Measurements from ENCODE around the gene RHOB.
"Not testable (repeated sequence)": the region's sequence is repeated elsewhere in the genome, so short reads cannot be mapped to it uniquely, and the experiment has no call there.

The RHOB gene

DNA sequence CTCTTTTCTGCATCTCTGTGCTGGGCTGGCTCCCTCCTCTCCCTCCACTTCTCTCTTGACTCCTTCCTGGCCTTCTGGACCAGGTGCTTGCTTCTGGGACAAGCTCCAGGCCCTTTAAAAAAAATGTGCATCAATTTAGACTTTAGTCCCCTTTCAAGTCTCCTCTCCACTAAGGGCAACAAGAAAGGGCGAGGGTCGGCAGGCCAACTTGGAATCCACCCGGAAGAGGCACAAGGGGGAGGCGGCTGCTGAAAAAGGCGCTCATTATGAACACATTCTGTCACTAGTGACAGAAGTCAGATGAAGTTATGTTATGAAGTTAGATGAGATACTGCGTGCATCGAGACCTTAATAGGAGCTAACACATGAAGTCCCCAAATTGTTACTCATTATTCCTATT, 13.6 kb upstream of the RHOB start:
- TF ChIP-seq, protein P1, sequence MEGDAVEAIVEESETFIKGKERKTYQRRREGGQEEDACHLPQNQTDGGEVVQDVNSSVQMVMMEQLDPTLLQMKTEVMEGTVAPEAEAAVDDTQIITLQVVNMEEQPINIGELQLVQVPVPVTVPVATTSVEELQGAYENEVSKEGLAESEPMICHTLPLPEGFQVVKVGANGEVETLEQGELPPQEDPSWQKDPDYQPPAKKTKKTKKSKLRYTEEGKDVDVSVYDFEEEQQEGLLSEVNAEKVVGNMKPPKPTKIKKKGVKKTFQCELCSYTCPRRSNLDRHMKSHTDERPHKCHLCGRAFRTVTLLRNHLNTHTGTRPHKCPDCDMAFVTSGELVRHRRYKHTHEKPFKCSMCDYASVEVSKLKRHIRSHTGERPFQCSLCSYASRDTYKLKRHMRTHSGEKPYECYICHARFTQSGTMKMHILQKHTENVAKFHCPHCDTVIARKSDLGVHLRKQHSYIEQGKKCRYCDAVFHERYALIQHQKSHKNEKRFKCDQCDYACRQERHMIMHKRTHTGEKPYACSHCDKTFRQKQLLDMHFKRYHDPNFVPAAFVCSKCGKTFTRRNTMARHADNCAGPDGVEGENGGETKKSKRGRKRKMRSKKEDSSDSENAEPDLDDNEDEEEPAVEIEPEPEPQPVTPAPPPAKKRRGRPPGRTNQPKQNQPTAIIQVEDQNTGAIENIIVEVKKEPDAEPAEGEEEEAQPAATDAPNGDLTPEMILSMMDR (IDR thresholded peaks at IDR 0.05; ENCODE audit: control extremely low read depth, extremely low read depth, low read depth, missing control alignments), result no peak
- POLR2A ChIA-PET, result interaction anchor here (2.7 kb wide), 1 partner anchor 14 kb away, joined by 21 read pairs; the partner anchor contains the start of gene RHOB
- no peak for DNase-seq (ENCODE audit: extremely low spot score)
- CTCF ChIA-PET, result interaction anchor here (1.0 to 1.8 kb wide), 5 partner anchors 9 to 173 kb away, joined by 3 to 4 read pairs (median 3); partner anchors contain the start of gene RHOB

GRCh38 chr2:20433946-20434553, 12.8 kb upstream of the RHOB start:
- DNase-seq (ENCODE audit: extremely low spot score), result no peak
- CTCF ChIA-PET, result interaction anchor here (1.4 to 1.8 kb wide), 3 partner anchors 8 to 12 kb away, joined by 3 to 4 read pairs (median 4); partner anchors contain the start of gene RHOB
- TF ChIP-seq, protein P1 (IDR thresholded peaks at IDR 0.05; ENCODE audit: control extremely low read depth, extremely low read depth, low read depth, missing control alignments), result no peak
- POLR2A ChIA-PET, result interaction anchor here (0.6 kb wide), 1 partner anchor 13 kb away, joined by 4 read pairs; no protein-coding TSS in a partner anchor

DNA sequence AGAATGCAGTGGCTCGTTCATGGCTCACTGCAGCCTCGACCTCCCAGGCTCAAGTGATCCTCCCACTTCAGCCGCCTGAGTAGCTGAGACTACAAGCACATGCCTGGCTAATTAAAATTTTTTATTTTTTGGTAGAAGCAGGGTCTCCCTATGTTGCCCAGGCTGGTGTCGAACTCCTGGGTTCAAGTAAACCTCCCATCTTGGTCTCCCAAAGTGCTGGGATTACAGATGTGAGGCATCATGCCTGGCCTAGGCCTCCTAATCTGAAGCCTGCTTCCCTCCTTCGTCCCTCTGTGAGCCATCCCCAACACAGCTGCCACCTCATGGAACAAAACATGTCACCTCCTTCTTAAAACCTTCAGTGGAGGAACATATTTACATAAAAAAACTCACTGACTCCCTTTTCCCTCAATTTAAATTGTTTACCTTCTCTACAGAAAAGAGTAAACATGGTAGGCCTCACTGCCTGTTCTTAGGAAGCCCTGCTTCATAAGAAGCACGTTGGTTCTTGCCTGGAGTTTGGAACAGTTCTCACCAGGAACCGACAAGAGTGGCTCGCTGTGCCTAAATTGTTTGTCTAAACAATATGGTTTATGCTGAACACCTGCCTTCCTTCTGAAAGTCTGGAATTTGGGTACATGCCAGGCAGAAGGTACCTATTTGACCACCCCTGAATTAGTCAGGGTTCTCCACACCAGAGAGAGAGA, 12.1 kb upstream of the RHOB start:
- no peak for DNase-seq (ENCODE audit: extremely low spot score)
- TF ChIP-seq, protein P1 (IDR thresholded peaks at IDR 0.05; ENCODE audit: control extremely low read depth, extremely low read depth, low read depth, missing control alignments), result no peak
- CTCF ChIA-PET, result interaction anchor here (8.0 kb wide), 1 partner anchor 200 kb away, joined by 58 read pairs; no protein-coding TSS in a partner anchor
- POLR2A ChIA-PET, result interaction anchor here (1.1 kb wide), 1 partner anchor 12 kb away, joined by 7 read pairs; the partner anchor contains the start of gene RHOB

DNA sequence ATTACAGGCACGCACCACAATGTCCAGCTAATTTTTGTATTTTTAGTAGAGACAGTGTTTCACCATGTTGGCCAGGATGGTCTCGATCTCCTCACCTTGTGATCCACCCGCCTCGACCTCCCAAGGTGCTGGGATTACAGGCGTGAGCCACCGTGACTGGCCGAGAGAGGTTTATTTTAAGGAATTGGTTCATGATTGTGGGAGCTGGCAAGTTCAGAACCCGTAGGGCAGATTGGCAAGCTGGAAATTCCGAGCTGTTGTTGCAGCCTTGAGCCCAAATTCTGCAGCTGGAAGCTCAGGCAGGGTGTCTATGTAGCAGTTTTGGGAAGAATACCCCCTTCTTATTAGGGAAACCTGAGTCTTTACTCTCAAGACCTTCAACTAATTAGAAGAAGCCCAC, 11.4 kb upstream of the RHOB start:
- ChIA-PET CTCF (interaction anchor here (2.6 to 8.0 kb wide), 3 partner anchors 24 to 206 kb away, joined by 19 to 101 read pairs (median 58); no protein-coding TSS in a partner anchor), POLR2A (interaction anchor here (1.1 kb wide), 1 partner anchor 12 kb away, joined by 7 read pairs; the partner anchor contains the start of gene RHOB)
- not testable (repeated sequence) for DNase-seq (ENCODE audit: extremely low spot score)

- TF ChIP-seq, protein P1 (IDR thresholded peaks at IDR 0.05; ENCODE audit: control extremely low read depth, extremely low read depth, low read depth, missing control alignments), result no peak
- ChIA-PET POLR2A (interaction anchor here (3.5 kb wide), 1 partner anchor 10 kb away, joined by 44 read pairs; the partner anchor contains the start of gene RHOB), CTCF (interaction anchor here (0.7 to 8.0 kb wide), 13 partner anchors 10 to 242 kb away, joined by 3 to 101 read pairs (median 4); partner anchors contain the start of genes HS1BP3 and RHOB)
These were observed 10.0 kb upstream of the RHOB start for GRCh38 chr2:20436716-20437470.

DNA sequence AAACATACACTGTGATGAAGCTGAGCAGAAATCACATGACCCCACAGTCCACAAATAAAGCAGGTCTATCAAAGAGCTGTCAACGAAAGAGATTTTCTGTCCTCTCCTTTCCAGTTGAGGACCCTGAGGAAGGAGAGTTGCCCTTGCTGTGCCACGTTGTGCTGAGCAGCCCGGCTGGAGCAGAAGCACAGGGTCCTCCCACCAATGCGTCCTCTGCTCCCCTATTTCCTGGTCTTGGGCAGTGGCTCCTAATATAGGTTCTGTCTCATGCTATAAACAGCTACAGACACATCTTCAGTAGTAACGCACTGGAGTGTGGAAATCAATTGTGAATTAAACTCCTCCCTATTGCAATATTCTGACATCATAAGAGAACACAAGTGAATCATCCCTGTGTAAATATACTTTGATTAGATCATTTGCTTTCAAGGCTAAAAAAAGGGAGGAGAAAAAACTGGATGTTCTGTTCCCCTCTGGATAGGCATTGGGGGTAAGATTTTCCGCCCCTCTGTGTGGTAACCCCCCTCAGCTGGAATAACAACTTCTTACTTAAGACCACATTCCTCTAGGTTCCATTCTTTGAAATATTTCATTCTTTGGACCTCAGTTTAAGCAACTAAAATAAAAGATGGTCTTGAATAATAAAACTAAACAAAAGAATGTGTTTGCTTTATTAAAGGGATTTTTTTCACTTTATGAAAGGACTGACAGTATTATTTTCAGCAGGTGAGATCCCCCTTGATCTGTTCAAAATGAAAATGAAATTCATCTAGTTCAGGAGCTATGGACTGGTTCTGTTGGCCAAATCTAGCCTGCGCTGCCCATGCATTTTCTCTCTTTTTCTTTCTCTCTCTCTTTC, 8.3 kb upstream of the RHOB start:
- POLR2A ChIA-PET, result interaction anchor here (3.5 kb wide), 1 partner anchor 9 kb away, joined by 44 read pairs; the partner anchor contains the start of gene RHOB

More at GRCh38 chr2:20436716-20437470, 10.0 kb upstream of the RHOB start:
- no peak for DNase-seq (ENCODE audit: extremely low spot score)

More for the DNA sequence above, 8.3 kb upstream of the RHOB start:
- TF ChIP-seq, protein P1 (IDR thresholded peaks at IDR 0.05; ENCODE audit: control extremely low read depth, extremely low read depth, low read depth, missing control alignments), result no peak
- DNase-seq (ENCODE audit: extremely low spot score), result no peak
- CTCF ChIA-PET, result interaction anchor here (1.0 to 8.0 kb wide), 13 partner anchors 8 to 223 kb away, joined by 3 to 101 read pairs (median 14); partner anchors contain the start of genes HS1BP3 and RHOB
